Neutrophil (primary cell): ENCODE results near the gene TMEM109.

Source experiments
- H3K27ac ChIP-seq: fragments of 200-600 bp; sonication (generic); 2 replicates; pipeline ENCODE4 v1.5.1; 2016; ENCODE audit warnings: mild to moderate bottlenecking, moderate library complexity
- H3K27me3 ChIP-seq: fragments of 200-600 bp; sonication (generic); 2 replicates; pipeline ENCODE4 v1.6.0; 2016; ENCODE audit warnings: mild to moderate bottlenecking
- H3K36me3 ChIP-seq: fragments of 200-600 bp; sonication (generic); 2 replicates; pipeline ENCODE4 v1.5.1; 2017
- H3K4me1 ChIP-seq, 2 experiments: fragments of 200-600 bp in 1 of 2; sonication (generic) in 1 of 2; 1 replicate in 1 of 2; 2 replicates in 1 of 2; pipeline versions ENCODE4 v1.5.1 to v1.6.1; 2013 to 2016; ENCODE audit warnings: low read depth in 1 of 2, low read length in 1 of 2, mild to moderate bottlenecking in 1 of 2, moderate library complexity in 1 of 2; ENCODE audit not compliant: control insufficient read depth in 1 of 2, insufficient read depth in 1 of 2
- H3K4me3 ChIP-seq, 2 experiments: fragments of 200-600 bp in 1 of 2; sonication (generic) in 1 of 2; 1 replicate in 1 of 2; 2 replicates in 1 of 2; pipeline ENCODE4 v1.5.1; 2013 to 2016; ENCODE audit warnings: low read depth in 1 of 2, low read length in 1 of 2, mild to moderate bottlenecking in 1 of 2, moderate library complexity in 1 of 2
- H3K9me3 ChIP-seq: fragments of 200-600 bp; sonication (generic); 2 replicates; pipeline ENCODE4 v1.5.1; 2016
- TF ChIP-seq, protein P1 (sequence below): fragments of 200-600 bp; sonication (generic); IDR thresholded peaks from 2 replicates; pipeline ENCODE4 v1.5.1; 2016; ENCODE audit warnings: antibody characterized with exemption

The TMEM109 gene

DNA sequence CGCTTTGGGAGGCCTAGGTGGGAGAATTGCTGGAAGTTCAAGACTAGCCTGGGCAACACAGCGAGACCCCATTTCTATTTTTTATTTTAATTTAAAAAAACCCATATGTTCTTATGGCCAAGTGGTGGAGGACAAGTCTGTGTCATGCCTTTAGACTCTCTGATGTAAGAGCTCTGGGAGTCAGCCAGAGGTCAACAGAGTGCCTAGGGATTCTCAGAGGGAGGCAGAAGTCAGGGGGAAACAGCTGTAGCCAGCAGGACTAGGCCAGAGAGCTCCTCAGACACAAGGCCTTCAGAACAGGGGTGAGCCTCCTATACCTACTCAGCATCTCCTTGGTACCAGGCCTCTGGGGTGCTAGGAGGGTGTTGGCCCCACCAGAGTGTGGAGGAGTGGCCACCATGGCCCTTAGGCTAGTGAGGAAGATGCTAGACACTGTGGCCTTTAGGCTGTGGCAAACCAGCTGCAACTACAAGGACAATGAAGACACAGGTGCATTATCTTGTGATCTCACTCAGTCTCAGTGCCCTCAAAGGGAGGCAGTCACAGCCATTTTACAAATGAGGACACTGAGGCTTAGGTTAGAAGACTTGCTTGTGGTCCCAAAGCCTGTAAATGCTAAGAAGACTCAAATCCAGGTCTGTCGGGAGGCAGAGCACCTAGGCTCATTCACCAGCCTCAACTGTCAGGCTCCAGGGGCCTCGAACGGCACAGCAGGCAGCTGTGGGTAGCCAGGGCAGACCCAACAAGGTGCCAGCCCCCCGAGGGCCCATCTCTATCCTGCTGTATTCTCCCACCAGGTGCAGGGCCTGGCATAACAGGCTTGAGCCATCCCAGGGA is 41.6 kb upstream of the TMEM109 start:
- Histone ChIP-seq H3K27me3 (no peaks in the 10 kb centered on the region), H3K9me3 (no peaks in the 10 kb centered on the region), H3K36me3 (no peaks in the 10 kb centered on the region), H3K4me1 (no peaks in the 10 kb centered on the region), H3K27ac (no peak overlapping the region), H3K4me3 (no peak overlapping the region)
- TF ChIP-seq, protein P1, sequence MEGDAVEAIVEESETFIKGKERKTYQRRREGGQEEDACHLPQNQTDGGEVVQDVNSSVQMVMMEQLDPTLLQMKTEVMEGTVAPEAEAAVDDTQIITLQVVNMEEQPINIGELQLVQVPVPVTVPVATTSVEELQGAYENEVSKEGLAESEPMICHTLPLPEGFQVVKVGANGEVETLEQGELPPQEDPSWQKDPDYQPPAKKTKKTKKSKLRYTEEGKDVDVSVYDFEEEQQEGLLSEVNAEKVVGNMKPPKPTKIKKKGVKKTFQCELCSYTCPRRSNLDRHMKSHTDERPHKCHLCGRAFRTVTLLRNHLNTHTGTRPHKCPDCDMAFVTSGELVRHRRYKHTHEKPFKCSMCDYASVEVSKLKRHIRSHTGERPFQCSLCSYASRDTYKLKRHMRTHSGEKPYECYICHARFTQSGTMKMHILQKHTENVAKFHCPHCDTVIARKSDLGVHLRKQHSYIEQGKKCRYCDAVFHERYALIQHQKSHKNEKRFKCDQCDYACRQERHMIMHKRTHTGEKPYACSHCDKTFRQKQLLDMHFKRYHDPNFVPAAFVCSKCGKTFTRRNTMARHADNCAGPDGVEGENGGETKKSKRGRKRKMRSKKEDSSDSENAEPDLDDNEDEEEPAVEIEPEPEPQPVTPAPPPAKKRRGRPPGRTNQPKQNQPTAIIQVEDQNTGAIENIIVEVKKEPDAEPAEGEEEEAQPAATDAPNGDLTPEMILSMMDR = no peak

DNA sequence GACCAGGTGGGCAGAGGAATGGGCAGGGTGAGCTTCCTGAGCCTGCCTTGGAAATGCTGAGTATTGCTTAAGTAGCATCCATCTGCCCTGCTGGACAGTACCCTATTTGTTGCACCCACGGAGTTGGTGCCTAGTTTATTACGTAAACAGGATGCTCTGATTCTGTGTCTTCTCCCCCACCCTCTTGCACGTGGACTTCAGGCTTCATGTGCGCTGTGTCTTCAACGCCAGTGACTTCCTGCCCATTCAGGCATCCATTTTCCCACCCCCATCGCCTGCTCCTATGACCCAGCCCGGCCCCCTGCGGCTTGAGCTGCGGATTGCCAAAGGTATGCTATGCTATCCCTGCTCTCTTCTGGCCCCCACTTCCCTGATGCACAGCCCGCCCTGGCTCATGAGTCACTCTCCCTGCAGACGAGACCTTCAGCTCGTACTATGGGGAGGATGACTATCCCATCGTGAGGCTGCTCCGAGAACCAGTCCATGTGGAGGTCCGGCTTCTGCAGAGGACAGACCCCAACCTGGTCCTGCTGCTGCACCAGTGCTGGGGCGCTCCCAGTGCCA is 40.9 kb upstream of the TMEM109 start:
- TF ChIP-seq, protein P1 = no peak
- Histone ChIP-seq H3K27ac (no peak overlapping the region), H3K9me3 (no peaks in the 10 kb centered on the region), H3K4me1 (no peaks in the 10 kb centered on the region), H3K4me3 (no peak overlapping the region), H3K27me3 (no peaks in the 10 kb centered on the region), H3K36me3 (no peaks in the 10 kb centered on the region)

DNA sequence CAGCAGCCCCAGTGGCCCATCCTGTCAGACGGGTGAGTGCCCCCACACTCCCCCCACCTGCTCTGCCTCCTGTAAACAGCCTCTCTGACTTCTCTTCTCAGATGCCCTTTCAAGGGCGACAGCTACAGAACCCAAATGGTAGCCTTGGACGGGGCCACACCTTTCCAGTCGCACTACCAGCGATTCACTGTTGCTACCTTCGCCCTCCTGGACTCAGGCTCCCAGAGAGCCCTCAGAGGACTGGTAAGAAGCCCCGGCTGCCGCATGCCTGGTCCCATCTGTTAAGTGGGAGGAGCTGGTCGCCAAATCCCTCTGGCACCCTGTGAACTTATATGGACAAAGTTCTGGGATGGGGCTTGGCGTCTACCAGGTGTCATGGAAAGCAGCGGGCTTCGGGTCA is 40.4 kb upstream of the TMEM109 start:
- TF ChIP-seq, protein P1 = no peak
- H3K4me1 ChIP-seq = no peaks in the 10 kb centered on the region
- no peaks in the 10 kb centered on the region for H3K9me3 ChIP-seq
- H3K36me3 ChIP-seq = no peaks in the 10 kb centered on the region
- no peak overlapping the region for H3K4me3 ChIP-seq
- H3K27me3 ChIP-seq = no peaks in the 10 kb centered on the region
- H3K27ac ChIP-seq = no peak overlapping the region

DNA sequence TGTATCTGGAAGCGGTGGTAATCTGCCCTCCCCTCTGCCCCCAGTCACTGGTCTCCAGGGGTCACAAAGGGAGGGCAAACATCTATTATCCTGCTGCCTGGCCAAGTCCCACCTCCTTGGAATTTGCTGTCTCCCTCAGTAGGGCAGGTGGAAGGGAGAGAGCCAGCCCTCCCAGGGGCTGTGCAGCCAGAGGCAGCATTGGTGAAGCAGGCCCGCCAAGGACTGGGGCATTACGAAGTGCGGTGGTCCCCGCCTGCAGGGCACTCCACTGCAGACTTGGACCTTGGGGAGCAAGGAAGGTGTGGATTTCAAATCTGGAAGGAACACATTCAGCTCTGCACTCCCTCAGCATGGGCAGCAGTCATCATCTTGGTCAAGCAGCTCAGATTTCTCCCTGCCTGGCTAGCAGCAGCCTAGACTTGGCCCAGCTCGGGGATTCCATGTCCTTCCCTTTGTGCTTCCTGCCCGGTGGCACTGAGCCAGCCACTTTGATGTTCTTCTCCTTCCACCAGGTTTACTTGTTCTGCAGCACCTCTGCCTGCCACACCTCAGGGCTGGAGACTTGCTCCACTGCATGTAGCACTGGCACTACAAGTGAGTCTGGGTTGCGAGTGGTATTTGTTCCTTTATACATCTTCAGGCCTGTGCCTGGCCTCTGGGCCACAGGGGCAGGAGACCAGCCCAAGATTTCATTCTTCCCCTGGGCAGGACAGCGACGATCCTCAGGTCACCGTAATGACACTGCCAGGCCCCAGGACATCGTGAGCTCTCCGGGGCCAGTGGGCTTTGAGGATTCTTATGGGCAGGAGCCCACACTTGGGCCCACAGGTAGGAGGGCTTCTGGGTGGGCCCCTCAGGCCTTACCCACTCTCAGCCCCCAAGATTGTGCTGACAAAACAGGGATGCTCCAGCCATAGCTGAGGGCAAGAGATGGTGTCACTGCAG is 39.3 kb upstream of the TMEM109 start:
- H3K27ac ChIP-seq = no peak overlapping the region
- H3K4me1 ChIP-seq = no peaks in the 10 kb centered on the region
- H3K27me3 ChIP-seq = no peaks in the 10 kb centered on the region
- TF ChIP-seq, protein P1 = no peak
- H3K4me3 ChIP-seq = no peak overlapping the region
- H3K9me3 ChIP-seq = no peaks in the 10 kb centered on the region
- no peaks in the 10 kb centered on the region for H3K36me3 ChIP-seq

DNA sequence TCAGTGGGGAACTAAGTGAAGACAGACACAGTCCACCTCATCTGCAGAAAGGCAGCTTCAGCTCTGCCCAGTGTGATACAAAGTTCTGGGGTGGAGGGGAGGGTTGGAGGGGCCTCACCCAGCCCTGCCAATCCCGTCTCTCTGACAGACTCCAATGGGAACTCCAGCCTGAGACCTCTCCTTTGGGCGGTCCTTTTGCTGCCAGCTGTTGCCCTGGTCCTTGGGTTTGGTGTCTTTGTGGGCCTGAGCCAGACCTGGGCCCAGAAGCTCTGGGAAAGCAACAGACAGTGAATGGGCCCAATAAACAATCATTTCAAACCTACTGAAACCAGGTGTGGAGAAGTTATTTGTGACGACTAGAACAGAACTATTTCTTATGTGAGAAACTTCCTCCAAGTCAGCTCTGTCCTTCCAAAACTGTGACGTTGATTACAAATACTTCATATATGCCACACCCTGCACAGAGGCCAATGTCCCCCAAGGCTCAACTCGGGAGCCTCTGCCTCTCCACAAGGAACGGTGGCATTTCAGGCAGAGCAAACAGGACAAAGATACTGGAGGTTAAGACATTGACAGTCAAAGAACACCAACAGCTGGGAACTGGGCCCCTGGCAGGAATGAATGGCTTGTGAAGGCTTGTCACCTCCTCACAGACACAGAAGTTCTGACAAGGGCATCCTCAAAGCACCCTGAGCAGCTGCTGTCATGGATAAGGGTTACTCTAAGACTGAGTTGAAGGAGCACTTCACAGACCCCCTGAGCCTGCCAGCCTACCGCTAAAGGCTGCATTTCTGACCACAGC is 38.4 kb upstream of the TMEM109 start:
- Histone ChIP-seq H3K36me3 (peaks cover 7% of the 10 kb centered on the region), H3K9me3 (no peaks in the 10 kb centered on the region), H3K27ac (no peak overlapping the region), H3K27me3 (no peaks in the 10 kb centered on the region), H3K4me3 (no peak overlapping the region), H3K4me1 (no peaks in the 10 kb centered on the region)
- TF ChIP-seq, protein P1 = no peak
